ENCODE results near the gene HMHB1.

HMHB1 gene

GRCh38 chr5:143812085-143812705 is at the start of gene HMHB1:
HMHB1 (plus strand) TSS chr5:143812161.
- no peak for DNase-seq (ENCODE audit: low read depth in 2 of 2)

GRCh38 chr5:143762636-143763220 is 49.2 kb upstream of the HMHB1 start:
- no peak for DNase-seq (ENCODE audit: low read depth in 2 of 2)

- no peak for DNase-seq (ENCODE audit: low read depth in 2 of 2)
These were observed 44.8 kb upstream of the HMHB1 start for GRCh38 chr5:143767162-143767561.

- no peak for DNase-seq (ENCODE audit: low read depth in 2 of 2)
These were observed 42.8 kb upstream of the HMHB1 start for GRCh38 chr5:143769026-143769786.

GRCh38 chr5:143770450-143770849 is 41.5 kb upstream of the HMHB1 start:
- no peak for DNase-seq (ENCODE audit: low read depth in 2 of 2)

GRCh38 chr5:143771189-143771588 is 40.8 kb upstream of the HMHB1 start:
- DNase-seq (ENCODE audit: low read depth in 2 of 2) = no peak

GRCh38 chr5:143771602-143772001 is 40.4 kb upstream of the HMHB1 start:
- DNase-seq (ENCODE audit: low read depth in 2 of 2) = no peak

- no peak for DNase-seq (ENCODE audit: low read depth in 2 of 2)
These were observed 39.3 kb upstream of the HMHB1 start for GRCh38 chr5:143772621-143773020.

- DNase-seq (ENCODE audit: low read depth in 2 of 2) = no peak
These were observed 36.7 kb upstream of the HMHB1 start for GRCh38 chr5:143775258-143775657.

GRCh38 chr5:143776951-143777350 is 35.0 kb upstream of the HMHB1 start:
- no peak for DNase-seq (ENCODE audit: low read depth in 2 of 2)

GRCh38 chr5:143779506-143779905 is 32.5 kb upstream of the HMHB1 start:
- no peak for DNase-seq (ENCODE audit: low read depth in 2 of 2)

GRCh38 chr5:143781993-143782520 is 29.9 kb upstream of the HMHB1 start:
- DNase-seq (ENCODE audit: low read depth in 2 of 2) = no peak

- no peak for DNase-seq (ENCODE audit: low read depth in 2 of 2)
These were observed 29.2 kb upstream of the HMHB1 start for GRCh38 chr5:143782588-143783386.

- DNase-seq (ENCODE audit: low read depth in 2 of 2) = no peak
These were observed 23.6 kb upstream of the HMHB1 start for GRCh38 chr5:143788401-143788800.

GRCh38 chr5:143790457-143791112 is 21.4 kb upstream of the HMHB1 start:
- no peak for DNase-seq (ENCODE audit: low read depth in 2 of 2)

GRCh38 chr5:143791848-143792731 is 19.9 kb upstream of the HMHB1 start:
- no peak for DNase-seq (ENCODE audit: low read depth in 2 of 2)

- DNase-seq (ENCODE audit: low read depth in 2 of 2) = no peak
These were observed 18.7 kb upstream of the HMHB1 start for GRCh38 chr5:143793249-143793648.

- no peak for DNase-seq (ENCODE audit: low read depth in 2 of 2)
These were observed 15.8 kb upstream of the HMHB1 start for GRCh38 chr5:143796125-143796524.

GRCh38 chr5:143796753-143797152 is 15.2 kb upstream of the HMHB1 start:
- DNase-seq (ENCODE audit: low read depth in 2 of 2) = no peak

- no peak for DNase-seq (ENCODE audit: low read depth in 2 of 2)
These were observed 11.2 kb upstream of the HMHB1 start for GRCh38 chr5:143800715-143801114.
